ENCODE measurements around the gene ATP6V1F. TPM values are rescaled to one million over a fixed set of nuclear protein-coding genes. Genes with fewer than 3 reads are reported as not detected.

Gene ATP6V1F
- polyA plus RNA-seq, 1 experiment, result 150 TPM

- CTCF ChIA-PET, result interaction anchor here (1.4 kb wide), 1 partner anchor 10 kb away, joined by 5 read pairs; no protein-coding TSS in a partner anchor
- POLR2A ChIA-PET, result no interaction called here
- no peak for TF ChIP-seq CTCF (IDR thresholded peaks at IDR 0.05; ENCODE audit: low read depth, low read length)
- Histone ChIP-seq H3K27ac (ENCODE audit: low read depth, low read length) (no peak overlapping the region), H3K27me3 (ENCODE audit: control insufficient read depth, insufficient read depth, low read length) (peaks cover 6% of the 10 kb centered on the region), H3K4me3 (ENCODE audit: low read depth, low read length) (no peak overlapping the region), H3K9me3 (ENCODE audit: control insufficient read depth, insufficient read depth, low read length) (no peaks in the 10 kb centered on the region)
- no peak for DNase-seq (ENCODE audit: low read depth, low spot score)
Observed at GRCh38 chr7:128893251-128894100, 30.8 kb downstream of the ATP6V1F start.

GRCh38 chr7:128894101-128894440 lies 31.4 kb downstream of the ATP6V1F start:
- POLR2A ChIA-PET, result no interaction called here
- no peak for DNase-seq (ENCODE audit: low read depth, low spot score)
- Histone ChIP-seq H3K4me3 (ENCODE audit: low read depth, low read length) (no peak overlapping the region), H3K9me3 (ENCODE audit: control insufficient read depth, insufficient read depth, low read length) (no peaks in the 10 kb centered on the region), H3K27me3 (ENCODE audit: control insufficient read depth, insufficient read depth, low read length) (peaks cover 6% of the 10 kb centered on the region), H3K27ac (ENCODE audit: low read depth, low read length) (no peak overlapping the region)
- CTCF ChIA-PET, result no interaction called here
- no peak for TF ChIP-seq CTCF (IDR thresholded peaks at IDR 0.05; ENCODE audit: low read depth, low read length)

GRCh38 chr7:128895320-128895719 lies 32.7 kb downstream of the ATP6V1F start:
- H3K27me3 ChIP-seq (ENCODE audit: control insufficient read depth, insufficient read depth, low read length), result peaks cover 9% of the 10 kb centered on the region
- no peak for DNase-seq (ENCODE audit: low read depth, low spot score)
- CTCF ChIA-PET, result interaction anchor here (0.6 kb wide), 1 partner anchor 9 kb away, joined by 3 read pairs; no protein-coding TSS in a partner anchor
- H3K27ac ChIP-seq (ENCODE audit: low read depth, low read length), result no peak overlapping the region
- TF ChIP-seq CTCF (IDR thresholded peaks at IDR 0.05; ENCODE audit: low read depth, low read length), result no peak
- POLR2A ChIA-PET, result interaction anchor here (0.6 kb wide), 1 partner anchor 28 kb away, joined by 3 read pairs; no protein-coding TSS in a partner anchor
- no peaks in the 10 kb centered on the region for H3K9me3 ChIP-seq (ENCODE audit: control insufficient read depth, insufficient read depth, low read length)
- no peak overlapping the region for H3K4me3 ChIP-seq (ENCODE audit: low read depth, low read length)

- no peak overlapping the region for H3K4me3 ChIP-seq (ENCODE audit: low read depth, low read length)
- no peak for TF ChIP-seq CTCF (IDR thresholded peaks at IDR 0.05; ENCODE audit: low read depth, low read length)
- CTCF ChIA-PET, result interaction anchor here (1.0 to 3.5 kb wide), 2 partner anchors 16 to 192 kb away, joined by 3 to 18 read pairs; no protein-coding TSS in a partner anchor
- no peaks in the 10 kb centered on the region for H3K9me3 ChIP-seq (ENCODE audit: control insufficient read depth, insufficient read depth, low read length)
- DNase-seq (ENCODE audit: low read depth, low spot score), result no peak
- peaks cover 9% of the 10 kb centered on the region for H3K27me3 ChIP-seq (ENCODE audit: control insufficient read depth, insufficient read depth, low read length)
- H3K27ac ChIP-seq (ENCODE audit: low read depth, low read length), result no peak overlapping the region
- POLR2A ChIA-PET, result no interaction called here
Observed at GRCh38 chr7:128899392-128899791, 36.7 kb downstream of the ATP6V1F start.

- CTCF ChIA-PET, result interaction anchor here (3.5 kb wide), 1 partner anchor 191 kb away, joined by 18 read pairs; no protein-coding TSS in a partner anchor
Observed at GRCh38 chr7:128900237-128900636, 37.6 kb downstream of the ATP6V1F start.

More at GRCh38 chr7:128900237-128900636, 37.6 kb downstream of the ATP6V1F start:
- Histone ChIP-seq H3K9me3 (ENCODE audit: control insufficient read depth, insufficient read depth, low read length) (no peaks in the 10 kb centered on the region), H3K4me3 (ENCODE audit: low read depth, low read length) (no peak overlapping the region), H3K27me3 (ENCODE audit: control insufficient read depth, insufficient read depth, low read length) (peaks cover 6% of the 10 kb centered on the region), H3K27ac (ENCODE audit: low read depth, low read length) (no peak overlapping the region)
- POLR2A ChIA-PET, result no interaction called here
- DNase-seq (ENCODE audit: low read depth, low spot score), result no peak
- TF ChIP-seq CTCF (IDR thresholded peaks at IDR 0.05; ENCODE audit: low read depth, low read length), result no peak

Measured in AG04450 (cell line).